Putamen (tissue), 1 donor: Measurements from ENCODE around the gene FAM124B.

ENCODE experiments used
- DNase-seq: peaks from one replicate; pipeline ENCODE4 v3.0.0-alpha.2; 2016; ENCODE audit warnings: low spot score

FAM124B gene

DNA sequence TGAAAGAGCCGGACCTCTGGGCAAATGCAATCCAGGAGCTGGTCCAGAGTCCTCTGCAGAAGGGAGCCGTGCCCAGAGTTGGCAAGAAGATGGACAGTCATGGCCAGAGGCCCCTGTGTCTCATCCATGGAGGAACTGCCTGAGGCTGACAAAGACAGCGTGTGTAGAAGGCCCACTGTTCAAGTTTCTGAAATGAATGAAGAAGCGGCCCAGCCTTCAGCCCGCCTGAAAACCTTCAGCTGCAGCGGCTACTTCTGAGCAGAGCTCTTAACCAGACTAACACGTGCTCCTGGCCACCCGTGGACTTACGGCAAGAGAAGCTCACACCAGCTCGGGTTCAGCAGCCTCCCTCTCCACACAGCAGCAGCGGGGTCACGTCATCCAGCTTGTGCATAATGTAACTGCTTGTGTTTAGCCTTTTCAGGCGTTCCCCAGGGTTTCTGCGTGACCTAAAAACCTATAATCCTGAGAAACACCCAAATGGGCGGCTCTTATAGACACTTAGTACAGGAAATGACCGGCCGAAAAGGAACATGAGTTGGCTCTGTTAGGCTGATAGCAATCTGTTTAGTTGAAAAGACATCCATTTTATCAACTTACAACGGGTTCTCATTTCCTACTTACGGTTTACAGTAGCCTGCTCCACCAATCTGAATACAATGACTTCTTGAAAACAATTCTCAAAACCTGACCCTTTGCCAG lies at the start of gene FAM124B:
Gene FAM124B (minus strand): TSS at position 467 of the 702 bp plus-strand sequence. CDS start 339 bp downstream, at position 128.
- peak; percentile 16 for DNase-seq

- DNase-seq, result no peak
Observed at GRCh38 chr2:224449212-224450147, 47.6 kb upstream of the FAM124B start.

- DNase-seq, result no peak
Observed at GRCh38 chr2:224448236-224448635, 46.3 kb upstream of the FAM124B start.

DNA sequence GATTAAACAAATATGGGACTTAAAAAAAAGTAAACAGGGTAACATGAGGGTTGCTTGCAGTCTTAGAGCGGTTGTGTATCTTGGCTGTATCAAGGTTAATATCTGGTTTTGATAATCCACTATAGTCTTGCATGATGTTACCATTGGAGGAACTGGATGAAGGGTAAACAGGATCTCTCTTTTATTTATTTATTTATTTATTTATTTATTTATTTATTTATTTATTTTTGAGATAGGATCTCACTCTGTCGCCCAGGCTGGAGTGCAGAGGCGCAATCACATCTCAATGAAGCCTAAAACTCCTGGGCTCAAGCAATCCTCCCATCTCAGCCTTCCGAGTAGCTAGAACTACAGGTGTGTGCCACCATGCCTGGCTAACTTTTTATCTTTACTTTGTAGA lies 42.9 kb upstream of the FAM124B start:
- no peak for DNase-seq

DNA sequence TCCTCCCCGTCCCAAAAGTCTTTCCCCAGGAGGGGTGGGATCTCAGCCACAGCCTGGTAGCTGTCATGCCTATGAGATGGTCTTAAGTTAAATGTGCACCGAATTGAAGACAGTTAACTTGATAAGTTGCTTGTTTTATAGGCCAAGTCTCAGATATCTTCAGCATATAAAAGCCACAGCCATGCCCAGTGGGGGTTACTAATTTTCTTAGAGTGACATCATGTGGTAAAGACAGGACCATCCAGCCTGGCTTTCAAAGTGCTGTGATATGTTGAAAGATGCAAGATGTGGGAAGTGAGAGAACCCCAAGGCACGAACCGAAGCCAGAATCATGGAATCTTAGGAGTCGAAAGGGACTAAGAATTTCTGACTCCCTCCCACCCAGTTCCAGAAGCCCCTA lies 42.1 kb upstream of the FAM124B start:
- DNase-seq, result no peak

DNA sequence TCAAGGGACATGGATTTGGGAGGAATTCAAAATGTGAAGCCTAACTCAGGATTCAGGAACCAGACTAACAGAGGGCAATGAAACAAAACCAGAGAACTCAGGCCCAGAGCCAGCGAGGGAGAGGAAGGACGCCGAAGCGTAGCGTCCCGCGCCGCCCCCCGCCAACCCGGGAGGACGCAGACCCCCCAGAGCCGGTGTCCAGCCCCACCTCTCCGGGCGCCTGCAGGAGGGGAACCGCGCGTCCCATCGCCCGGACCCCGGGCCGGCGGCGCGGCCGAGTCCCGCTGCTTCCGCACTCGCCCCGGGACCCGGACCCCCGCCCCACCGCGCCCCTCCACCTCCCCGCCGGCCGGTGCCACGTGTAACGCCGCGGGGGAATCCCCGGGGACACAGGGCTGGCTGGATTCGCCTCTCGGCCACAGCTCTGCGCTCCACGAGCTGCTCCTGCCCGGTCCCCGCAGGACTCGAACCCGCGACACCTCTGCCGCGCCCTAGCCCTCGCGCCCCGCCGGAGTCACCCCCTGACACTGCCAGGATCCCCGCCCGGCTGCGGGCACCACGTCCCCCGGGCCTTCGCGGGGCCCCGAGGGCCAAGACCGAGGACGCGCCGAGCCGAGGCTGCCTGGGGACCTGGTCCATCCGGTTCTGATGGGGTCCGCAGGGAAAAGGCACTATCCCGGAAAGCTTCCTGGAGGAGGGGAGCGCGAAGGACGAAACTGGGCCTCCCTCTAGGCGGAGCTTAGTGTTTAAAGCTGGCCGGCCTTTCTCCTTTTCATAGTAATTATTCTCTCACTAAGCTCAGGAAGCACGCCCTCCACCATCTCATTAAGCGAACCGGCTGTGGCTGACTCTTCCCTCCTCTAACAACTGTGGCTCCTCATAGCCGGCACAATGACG lies 40.4 kb upstream of the FAM124B start:
- DNase-seq, result no peak

DNA sequence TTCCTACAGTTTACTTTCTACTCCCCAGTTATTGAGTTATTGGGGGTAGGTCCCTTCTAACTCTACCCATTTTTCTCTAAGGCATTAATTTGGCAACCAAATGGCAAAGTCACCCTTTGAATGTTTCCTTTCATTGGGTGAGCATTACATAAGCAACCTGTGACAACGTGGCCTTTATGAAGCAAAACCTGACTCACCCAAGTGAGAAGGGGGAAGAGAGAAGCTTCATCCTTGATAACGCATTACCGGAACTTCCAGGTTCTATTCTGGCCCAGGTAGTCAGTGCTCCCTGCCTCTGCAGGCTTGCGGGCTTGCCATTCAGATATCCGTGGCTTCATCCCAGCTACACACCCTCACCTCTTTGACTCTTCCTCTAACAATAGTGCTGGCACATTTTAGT lies 39.1 kb upstream of the FAM124B start:
- no peak for DNase-seq

DNA sequence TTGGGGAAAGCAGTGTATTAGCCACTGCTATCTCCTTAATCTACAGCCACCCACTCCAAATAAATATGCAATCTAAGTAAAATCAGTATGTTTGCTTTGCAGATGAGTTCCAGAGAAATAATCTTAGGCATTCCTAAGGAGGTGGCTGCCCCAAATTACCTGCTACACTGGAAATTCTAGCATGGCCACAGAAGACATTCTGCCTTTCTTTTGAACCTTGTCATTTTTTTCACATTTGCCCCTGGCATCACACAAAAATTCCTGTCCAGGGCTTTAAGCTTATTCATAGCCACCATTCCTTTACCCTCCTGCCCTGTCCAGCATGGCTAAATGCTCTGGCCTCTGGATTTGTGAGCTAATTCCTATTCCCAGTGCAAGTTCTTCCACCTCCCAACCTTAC lies 36.8 kb upstream of the FAM124B start:
- no peak for DNase-seq

GRCh38 chr2:224436634-224437033 lies 34.7 kb upstream of the FAM124B start:
- no peak for DNase-seq

DNA sequence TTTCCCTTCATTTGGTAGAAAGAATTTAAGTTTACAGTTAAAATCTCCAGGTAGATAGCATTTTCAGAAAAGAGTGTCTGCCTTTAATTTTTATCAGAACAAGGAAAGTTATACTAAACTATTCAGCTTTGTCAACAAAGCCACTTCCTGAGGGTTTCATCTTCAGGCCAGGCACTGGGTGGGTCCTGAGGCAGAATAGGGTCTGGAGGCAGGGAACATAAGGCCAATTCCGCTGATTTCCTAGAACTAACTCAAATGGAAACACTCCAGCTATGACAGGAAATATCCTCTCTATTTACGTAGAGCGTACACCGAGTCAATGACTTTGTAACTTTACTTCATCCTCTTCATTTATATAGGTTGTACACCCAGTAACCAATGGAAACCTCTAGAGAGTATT lies 32.7 kb upstream of the FAM124B start:
- DNase-seq, result no peak

- no peak for DNase-seq
Observed at GRCh38 chr2:224433442-224433841, 31.5 kb upstream of the FAM124B start.

- peak; percentile 18 for DNase-seq
Observed at GRCh38 chr2:224432003-224432579, 30.2 kb upstream of the FAM124B start.

- DNase-seq, result no peak
Observed at GRCh38 chr2:224429441-224429810, 27.5 kb upstream of the FAM124B start.

- DNase-seq, result no peak
Observed at GRCh38 chr2:224428787-224429440, 27.0 kb upstream of the FAM124B start.

DNA sequence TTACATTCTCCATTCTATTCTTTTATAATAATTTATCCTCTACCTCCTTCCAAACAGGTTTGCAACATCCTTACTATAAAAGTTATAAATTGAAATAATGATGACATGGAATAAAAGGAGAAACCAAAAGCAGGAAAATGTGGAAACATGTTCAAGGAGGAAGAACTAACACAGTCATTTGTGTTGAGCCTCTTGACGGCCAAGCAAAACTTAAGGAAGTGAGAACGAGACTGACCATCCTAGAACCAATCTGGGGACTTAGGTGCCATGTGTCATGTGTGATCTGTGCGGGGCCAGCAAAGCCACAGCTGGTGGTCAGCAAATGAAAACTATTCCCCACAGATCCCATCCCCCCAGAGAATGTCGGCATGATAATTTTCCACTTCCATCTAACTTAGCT lies 25.6 kb upstream of the FAM124B start:
- DNase-seq, result no peak

DNA sequence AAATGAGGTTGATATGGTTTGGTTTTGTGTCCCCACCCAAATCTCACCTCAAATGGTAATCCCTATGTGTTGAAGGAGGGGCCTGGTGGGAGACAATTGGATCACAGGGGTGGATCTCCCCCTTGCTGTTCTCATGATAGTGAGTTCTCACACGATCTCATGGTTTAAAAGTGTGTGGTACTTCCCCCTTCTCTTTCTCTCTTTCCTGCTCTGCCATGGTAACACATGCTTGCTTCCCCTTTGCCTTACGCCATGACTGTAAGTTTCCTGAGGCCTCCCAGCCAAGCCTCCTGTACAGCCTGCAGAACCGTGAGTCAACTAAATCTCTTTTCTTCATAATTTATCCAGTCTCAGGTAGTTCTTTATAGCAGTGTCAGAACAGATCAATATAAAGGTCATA lies 24.7 kb upstream of the FAM124B start:
- no peak for DNase-seq

DNA sequence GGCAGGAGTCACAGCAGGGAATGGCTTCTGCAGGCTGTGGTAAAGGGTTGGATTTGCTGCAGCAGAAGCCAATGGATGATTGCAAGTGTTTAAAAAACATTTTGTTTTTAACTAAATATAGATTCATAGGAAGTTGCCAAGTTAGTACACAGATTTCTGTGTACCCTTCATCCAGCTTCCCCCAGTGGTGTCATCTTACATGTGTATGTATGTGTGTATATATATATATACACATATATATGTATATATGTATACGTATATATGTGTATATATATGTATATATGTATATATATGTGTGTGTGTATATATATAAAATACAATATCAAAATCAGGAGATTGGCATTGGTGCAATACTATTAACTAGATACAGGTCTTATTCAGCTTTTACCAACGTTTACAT lies 19.2 kb upstream of the FAM124B start:
- no peak for DNase-seq

DNA sequence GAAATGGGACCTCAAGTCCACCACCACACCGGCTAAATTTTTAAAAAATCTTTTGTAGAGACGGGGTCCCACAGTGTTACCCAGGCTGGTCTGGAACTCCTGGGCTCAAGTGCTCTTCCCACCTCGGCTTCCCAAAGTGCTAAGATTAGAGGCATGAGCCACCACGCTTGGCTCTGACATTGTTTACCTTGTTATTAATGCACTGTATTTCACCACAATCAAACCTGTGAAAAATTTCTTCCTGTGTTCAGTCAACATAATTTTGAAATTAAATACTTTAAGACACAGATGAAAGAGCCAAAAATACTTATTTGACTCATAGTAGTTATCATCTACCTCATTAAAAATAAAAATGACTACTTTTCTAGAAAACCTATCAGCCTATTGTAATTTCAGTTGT lies 16.0 kb upstream of the FAM124B start:
- no peak for DNase-seq

DNA sequence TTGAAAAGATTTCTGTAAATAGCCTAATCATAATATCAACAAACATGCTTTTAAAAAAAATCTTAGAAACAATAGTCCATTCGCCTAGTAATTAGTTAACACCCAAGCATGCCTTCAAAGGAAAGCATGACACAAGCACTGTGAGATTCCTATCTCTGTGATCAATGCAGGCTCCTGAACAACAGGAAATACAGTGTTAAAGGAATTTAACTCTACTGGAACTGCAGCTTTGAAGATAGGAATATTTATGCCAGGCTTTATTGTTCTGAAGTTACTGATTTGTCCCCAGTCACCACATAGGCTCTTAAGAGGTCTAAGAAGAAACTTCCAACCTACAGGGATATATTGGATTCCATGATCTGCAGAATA lies 15.4 kb upstream of the FAM124B start:
- no peak for DNase-seq

- DNase-seq, result no peak
Observed at GRCh38 chr2:224416656-224417360, 14.9 kb upstream of the FAM124B start.

DNA sequence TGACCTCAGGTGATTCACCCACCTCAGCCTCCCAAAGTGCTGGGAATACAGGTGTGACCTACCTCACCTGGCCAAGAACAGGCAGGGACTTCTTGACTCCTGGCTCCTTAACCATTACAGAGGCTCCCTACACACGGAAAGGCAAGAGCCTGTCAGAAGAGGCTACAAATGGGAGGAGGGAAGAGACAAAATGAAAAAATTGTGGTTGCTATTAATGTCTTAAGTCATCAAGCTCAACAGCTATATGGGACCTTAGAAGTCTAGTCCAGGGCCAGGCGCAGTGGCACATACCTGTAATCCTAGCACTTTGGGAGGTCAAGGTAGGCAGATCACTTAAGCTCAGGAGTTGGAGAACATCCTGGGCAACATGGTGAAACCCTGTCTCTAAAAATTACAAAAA lies 11.5 kb upstream of the FAM124B start:
- DNase-seq, result no peak
